ENCODE results near the gene GTF2F1.

GTF2F1 gene

GRCh38 chr19:6394831-6395230 is 1.9 kb upstream of the GTF2F1 start:
- DNase-seq: no peak
- no peaks in the 10 kb centered on the region for H3K27me3 ChIP-seq
- H3K9me3 ChIP-seq: no peaks in the 10 kb centered on the region
- no peak overlapping the region for H3K27ac ChIP-seq
- peaks cover 0 to 18% (median 14%) of the 10 kb centered on the region in 4 donors for H3K4me1 ChIP-seq
- no peak overlapping the region for H3K4me3 ChIP-seq
- H3K36me3 ChIP-seq: peaks cover 0 to 9% (median 3%) of the 10 kb centered on the region in 3 donors
- no peak for TF ChIP-seq CTCF (IDR thresholded peaks at IDR 0.05)
- intact Hi-C loops (cut with DNase I; ENCODE audit: low total_unique reads): no loop called here

- intact Hi-C loops (cut with DNase I; ENCODE audit: low total_unique reads): no loop called here
- Histone ChIP-seq H3K27ac (peak overlapping the region; percentile 91 to 96), H3K9me3 (no peaks in the 10 kb centered on the region), H3K36me3 (peaks cover 0 to 17% (median 11%) of the 10 kb centered on the region in 3 donors), H3K4me1 (peaks cover 0 to 18% (median 14%) of the 10 kb centered on the region in 4 donors), H3K4me3 (peak overlapping the region; percentile 63 to 88), H3K27me3 (no peaks in the 10 kb centered on the region)
- peak in 1 of 2 donors; percentile 54 for DNase-seq
- no peak for TF ChIP-seq CTCF (IDR thresholded peaks at IDR 0.05)
These were observed 1.0 kb upstream of the GTF2F1 start for GRCh38 chr19:6393983-6394412.

- no peaks in the 10 kb centered on the region for H3K9me3 ChIP-seq
- TF ChIP-seq CTCF (IDR thresholded peaks at IDR 0.05): no peak
- peak overlapping the region; percentile 63 to 88 for H3K4me3 ChIP-seq
- H3K4me1 ChIP-seq: peaks cover 0 to 18% (median 14%) of the 10 kb centered on the region in 4 donors
- intact Hi-C loops (cut with DNase I; ENCODE audit: low total_unique reads): no loop called here
- DNase-seq: no peak
- H3K27me3 ChIP-seq: no peaks in the 10 kb centered on the region
- H3K27ac ChIP-seq: peak overlapping the region; percentile 91 to 96
- peaks cover 14 to 33% (median 27%) of the 10 kb centered on the region in 3 donors for H3K36me3 ChIP-seq
These were observed 517 bp downstream of the GTF2F1 start for GRCh38 chr19:6392221-6393073.

GRCh38 chr19:6387372-6387771 is 5.6 kb downstream of the GTF2F1 start:
- DNase-seq: no peak
- Histone ChIP-seq H3K4me1 (peaks cover 0 to 11% (median 7%) of the 10 kb centered on the region in 4 donors), H3K27ac (no peak overlapping the region), H3K9me3 (no peaks in the 10 kb centered on the region), H3K4me3 (no peak overlapping the region), H3K36me3 (peaks cover 60 to 84% (median 64%) of the 10 kb centered on the region in 3 donors), H3K27me3 (no peaks in the 10 kb centered on the region)
- intact Hi-C loops (cut with DNase I; ENCODE audit: low total_unique reads): no loop called here
- TF ChIP-seq CTCF (IDR thresholded peaks at IDR 0.05): no peak

GRCh38 chr19:6384381-6384780 is 8.6 kb downstream of the GTF2F1 start:
- no peak overlapping the region for H3K27ac ChIP-seq
- no peaks in the 10 kb centered on the region for H3K27me3 ChIP-seq
- intact Hi-C loops (cut with DNase I; ENCODE audit: low total_unique reads): no loop called here
- H3K36me3 ChIP-seq: peaks cover 87 to 100% (median 89%) of the 10 kb centered on the region in 3 donors
- peaks cover 0 to 7% (median 0%) of the 10 kb centered on the region in 3 donors for H3K9me3 ChIP-seq
- DNase-seq: no peak
- no peak overlapping the region for H3K4me3 ChIP-seq
- H3K4me1 ChIP-seq: no peaks in the 10 kb centered on the region
- no peak for TF ChIP-seq CTCF (IDR thresholded peaks at IDR 0.05)

Data from tibial artery (tissue), 4 donors.